HG03432 (cell line): ENCODE results near the gene BEX2.
"Not testable (repeated sequence)": the region's sequence is repeated elsewhere in the genome, so short reads cannot be mapped to it uniquely, and the experiment has no call there.

Experiments used
- ATAC-seq: cut with Tn5 transposase; IDR thresholded peaks from one replicate; pipeline ENCODE4 v1.9.1; 2021; ENCODE audit warnings: mild to moderate bottlenecking, moderate library complexity; ENCODE audit not compliant: unreplicated experiment

BEX2 gene

GRCh38 chrX:103310555-103311398 lies at the start of gene BEX2:
Gene BEX2, minus strand, starts transcription at chrX:103310990. Its CDS starts 1,014 bp downstream, at chrX:103309976.
- peak; percentile 99 for ATAC-seq

- ATAC-seq: no peak
Observed at GRCh38 chrX:103360092-103360491, 49.3 kb upstream of the BEX2 start.

GRCh38 chrX:103359605-103360004 lies 48.8 kb upstream of the BEX2 start:
- ATAC-seq: not testable (repeated sequence)

- no peak for ATAC-seq
Observed at GRCh38 chrX:103357871-103358270, 47.1 kb upstream of the BEX2 start.

- no peak for ATAC-seq
Observed at GRCh38 chrX:103356858-103357257, 46.1 kb upstream of the BEX2 start.

- ATAC-seq: no peak
Observed at GRCh38 chrX:103356130-103356798, 45.5 kb upstream of the BEX2 start, which contains the start of gene TCEAL9. Gene TCEAL9, plus strand, starts transcription at chrX:103356506. Its CDS starts 1,179 bp downstream, at chrX:103357685.

- ATAC-seq: no peak
Observed at GRCh38 chrX:103347682-103348397, 37.0 kb upstream of the BEX2 start.

GRCh38 chrX:103344606-103345005 lies 33.8 kb upstream of the BEX2 start:
- ATAC-seq: no peak

GRCh38 chrX:103343105-103343504 lies 32.3 kb upstream of the BEX2 start:
- no peak for ATAC-seq

GRCh38 chrX:103338663-103339062 lies 27.9 kb upstream of the BEX2 start:
- no peak for ATAC-seq

GRCh38 chrX:103330681-103331288 lies 20.0 kb upstream of the BEX2 start:
- no peak for ATAC-seq

GRCh38 chrX:103329991-103330390 lies 19.2 kb upstream of the BEX2 start, which contains the start of gene TCEAL7:
Gene TCEAL7, plus strand, starts transcription at chrX:103330239. Its CDS starts 1,165 bp downstream, at chrX:103331404.
- no peak for ATAC-seq

GRCh38 chrX:103311399-103311780 lies 600 bp upstream of the BEX2 start:
- no peak for ATAC-seq

GRCh38 chrX:103309860-103310554 lies 783 bp downstream of the BEX2 start:
- peak; percentile 10 for ATAC-seq

GRCh38 chrX:103305666-103306065 lies 5.1 kb downstream of the BEX2 start:
- not testable (repeated sequence) for ATAC-seq

- no peak for ATAC-seq
Observed at GRCh38 chrX:103304705-103305104, 6.1 kb downstream of the BEX2 start.

- no peak for ATAC-seq
Observed at GRCh38 chrX:103293118-103293517, 17.7 kb downstream of the BEX2 start.

GRCh38 chrX:103279624-103280023 lies 31.2 kb downstream of the BEX2 start:
- no peak for ATAC-seq

- no peak for ATAC-seq
Observed at GRCh38 chrX:103276581-103277002, 34.2 kb downstream of the BEX2 start, which contains the start of gene TCEAL5. Gene TCEAL5, minus strand, starts transcription at chrX:103276750. Its CDS starts 2,187 bp downstream, at chrX:103274563.

- no peak for ATAC-seq
Observed at GRCh38 chrX:103275947-103276567, 34.7 kb downstream of the BEX2 start.
